GM12878 (cell line): ENCODE data around the gene SERPINA4. TPM values are rescaled to one million over a fixed set of nuclear protein-coding genes. Genes with fewer than 3 reads are reported as not detected.
"Not testable (repeated sequence)": the region's sequence is repeated elsewhere in the genome, so short reads cannot be mapped to it uniquely, and the experiment has no call there.

Source experiments
- ATAC-seq: fragments of 200-7000 bp; cut with Tn5 transposase; 3 replicates; pipeline ENCODE4 v1.9.1; 2020; ENCODE audit warnings: mild to moderate bottlenecking, moderate library complexity
- BruUV-seq: library from RNA; stranded (reverse); fragments of 400-500 nt; replicated peaks from 2 replicates; lab custom pipeline; 2021; lab: Mats Ljungman, UMichigan
- CTCF ChIA-PET: fragments of 300-600 bp; sonication (Branson Sonifier 250); formaldehyde crosslinking; extraction: SDS; loops from one replicate; lab custom pipeline; 2021; ENCODE audit warnings: inconsistent platforms; lab: Yijun Ruan, JAX
- POLR2A ChIA-PET: fragments of 350-600 bp; formaldehyde crosslinking; extraction: SDS; loops from one replicate; lab custom pipeline; 2021; ENCODE audit warnings: inconsistent platforms; lab: Charles Lee
- RAD21 ChIA-PET: fragments of 300-600 bp; sonication (Branson Sonifier 250); formaldehyde crosslinking; loops from one replicate; lab custom pipeline; 2023; ENCODE audit warnings: antibody characterized with exemption; ENCODE audit not compliant: unreplicated experiment; lab: Charles Lee
- SMC1A ChIA-PET: fragments of 300-600 bp; sonication (Branson Sonifier 250); formaldehyde crosslinking; loops from one replicate; lab custom pipeline; 2023; ENCODE audit not compliant: unreplicated experiment, uncharacterized antibody; lab: Charles Lee
- DNase-seq: peaks from one replicate; pipeline ENCODE4 v3.0.0-alpha.2; 2011; ENCODE audit warnings: low read depth, low spot score
- FAIRE-seq: peaks from 3 replicates; lab custom pipeline; 2011; peaks lifted over from hg19 to GRCh38; lab: Jason Lieb, UNC
- H2AFZ ChIP-seq: 2 replicates; pipeline ENCODE4 v1.6.0; 2011; ENCODE audit warnings: low read depth, low read length, control low read depth; ENCODE audit not compliant: control insufficient read depth
- H3K27ac ChIP-seq: 2 replicates; pipeline ENCODE4 v1.5.1; 2011; ENCODE audit warnings: control low read depth; ENCODE audit not compliant: control insufficient read depth, insufficient read depth
- H3K27me3 ChIP-seq, 2 experiments: replicated peaks in 1 of 2; 2 replicates each; pipeline versions ENCODE4 v1.6.0 to v1.6.1; 2011; ENCODE audit warnings: low read length in 1 of 2; ENCODE audit not compliant: control insufficient read depth in 2 of 2, insufficient read depth in 2 of 2
- H3K36me3 ChIP-seq, 2 experiments: 2 replicates each; pipeline ENCODE4 v1.5.1; 2011; ENCODE audit warnings: low read length in 1 of 2; ENCODE audit not compliant: control insufficient read depth in 2 of 2, insufficient read depth in 2 of 2
- H3K4me1 ChIP-seq: 2 replicates; pipeline ENCODE4 v1.6.1; 2011; ENCODE audit warnings: mild to moderate bottlenecking, low read length, moderate library complexity, mixed read lengths; ENCODE audit not compliant: control insufficient read depth, insufficient read depth
- H3K4me2 ChIP-seq: 2 replicates; pipeline ENCODE4 v1.6.0; 2011; ENCODE audit warnings: control low read depth; ENCODE audit not compliant: control insufficient read depth, insufficient read depth
- H3K4me3 ChIP-seq: fragments of 200-600 bp; sonication (generic); 2 replicates; pipeline ENCODE4 v1.5.1; 2016
- H3K79me2 ChIP-seq: 2 replicates; pipeline ENCODE4 v1.6.0; 2011; ENCODE audit warnings: low read length; ENCODE audit not compliant: control insufficient read depth, insufficient read depth
- H3K9ac ChIP-seq: 2 replicates; pipeline ENCODE4 v1.8.0; 2011; ENCODE audit warnings: low read length, control low read depth, mixed read lengths; ENCODE audit not compliant: control insufficient read depth, insufficient read depth
- H3K9me3 ChIP-seq: replicated peaks from 3 replicates; pipeline ENCODE4 v1.5.1; 2011; ENCODE audit warnings: mild to moderate bottlenecking, low read length; ENCODE audit not compliant: control insufficient read depth, insufficient read depth
- H4K20me1 ChIP-seq: 2 replicates; pipeline ENCODE4 v1.6.0; 2011; ENCODE audit not compliant: control insufficient read depth, insufficient read depth
- IKZF1 ChIP-seq: fragments of 450-650 bp; conservative IDR thresholded peaks from 2 replicates; pipeline ENCODE4 v1.6.1; 2017; ENCODE audit warnings: antibody characterized with exemption, mild to moderate bottlenecking
- IRF4 ChIP-seq: IDR thresholded peaks from 2 replicates; pipeline ENCODE4 v1.6.1; 2011; ENCODE audit warnings: low read depth, low read length
- KAT2A ChIP-seq: conservative IDR thresholded peaks from 2 replicates; pipeline ENCODE4 v1.6.1; 2011; ENCODE audit warnings: low read depth, low read length; ENCODE audit not compliant: control insufficient read depth
- POU2F2 ChIP-seq: IDR thresholded peaks from 3 replicates; pipeline ENCODE4 v1.6.1; 2011; ENCODE audit warnings: low read depth, mild to moderate bottlenecking, low read length, borderline replicate concordance
- RAD21 ChIP-seq: IDR thresholded peaks from 2 replicates; pipeline ENCODE4 v1.6.1; 2011; ENCODE audit warnings: mild to moderate bottlenecking, low read depth, low read length, moderate library complexity; ENCODE audit not compliant: insufficient read depth
- SIX5 ChIP-seq: IDR thresholded peaks from 2 replicates; pipeline ENCODE4 v1.6.1; 2011; ENCODE audit warnings: mild to moderate bottlenecking, low read depth, low read length, moderate library complexity; ENCODE audit not compliant: severe bottlenecking
- TBL1XR1 ChIP-seq: IDR thresholded peaks from 2 replicates; pipeline ENCODE4 v1.6.1; 2012; ENCODE audit warnings: low read depth, low read length, improper control_type of control experiment
- WGBS: methylation state at CpG from one replicate; pipeline ENCODE4 v1.1.6; 2016; ENCODE audit warnings: low lambda C conversion rate; ENCODE audit not compliant: insufficient replicate concordance, insufficient coverage; ENCODE audit errors: missing lambda C conversion rate; 5-methylcytosine and 5-hydroxymethylcytosine counted together
- in situ Hi-C: fragments of 300-500 bp; cut with MboI; formaldehyde crosslinking; loops from 9 replicates; pipeline ENCODE4 v1.14.3; 2018; ENCODE audit warnings: mixed read lengths
- intact Hi-C: fragments of 100-400 bp; cut with micrococcal nuclease; formaldehyde crosslinking; loops from one replicate; pipeline ENCODE4 v1.14.2; 2022; ENCODE audit not compliant: unreplicated experiment
- polyA plus RNA-seq, 11 experiments: library from polyadenylated mRNA; depleted of rRNA in 4 of 11; unstranded in 6 of 11; stranded (reverse) in 5 of 11; fragments of >200 nt; fragmentation: Nextera tagmentation in 4 of 11; fragmentation: Illumina TruSeq in 1 of 11; extraction: Ambion mirVana in 4 of 11; extraction: Trizol in 1 of 11; gene quantifications; 1 replicate in 1 of 11; 2 replicates in 10 of 11; pipeline versions ENCODE4 v1.2.1 to v1.2.3, GENCODE V29; 2011 to 2016; ENCODE audit warnings: inconsistent platforms in 2 of 11, missing spikeins in 2 of 11, low read depth in 1 of 11
- total RNA-seq, 4 experiments: library from RNA; depleted of rRNA in 3 of 4; stranded (reverse); fragments of >200 nt in 3 of 4; fragmentation: Illumina TruSeq in 1 of 4; extraction: Trizol in 1 of 4; gene quantifications; 2 replicates each; pipeline versions ENCODE4 v1.2.1 to v1.2.3, GENCODE V29; 2013 to 2021

Gene SERPINA4
- total and polyA plus RNA-seq, 10 of the 15 experiments (the other 5 are each of a cell fraction or from before 2014, with no cell fraction given): 0.13 TPM; not detected in 9

GRCh38 chr14:94605361-94605760, 44.1 kb downstream of the SERPINA4 start:
- H3K36me3 ChIP-seq: no peaks in the 10 kb centered on the region
- TF ChIP-seq SIX5: no peak
- TF ChIP-seq POU2F2: no peak
- no peak for TF ChIP-seq IRF4
- TF ChIP-seq TBL1XR1: no peak
- TF ChIP-seq IKZF1: no peak
- TF ChIP-seq RAD21: no peak
- TF ChIP-seq KAT2A: no peak
- WGBS: 45% methylated on average over 3 of the region's 3 CpGs
- CTCF ChIA-PET: no interaction called here
- FAIRE-seq: no peak
- intact Hi-C loops (no loop called here), in situ Hi-C loops (no loop called here)
- SMC1A ChIA-PET: interaction anchor here (0.6 kb wide), 1 partner anchor 305 kb away, joined by 3 read pairs; no protein-coding TSS in a partner anchor
- H3K27ac ChIP-seq: no peak overlapping the region
- DNase-seq: no peak
- H3K79me2 ChIP-seq: no peaks in the 10 kb centered on the region
- RAD21 ChIA-PET: no interaction called here
- no peaks in the 10 kb centered on the region; a peak in 2 of 4 replicates for H3K27me3 ChIP-seq
- H2AFZ ChIP-seq: no peak overlapping the region
- no peak overlapping the region for H3K4me2 ChIP-seq
- H3K9me3 ChIP-seq: no peaks in the 10 kb centered on the region
- POLR2A ChIA-PET: no interaction called here
- no peak overlapping the region for H3K4me3 ChIP-seq
- BruUV-seq: no TSS peak
- H4K20me1 ChIP-seq: no peaks in the 10 kb centered on the region
- ATAC-seq: no peak
- H3K9ac ChIP-seq: no peak overlapping the region
- no peaks in the 10 kb centered on the region for H3K4me1 ChIP-seq

GRCh38 chr14:94608966-94609365, 47.7 kb downstream of the SERPINA4 start:
- H3K9me3 ChIP-seq, H3K4me3 ChIP-seq, H3K79me2 ChIP-seq, H3K4me1 ChIP-seq, H2AFZ ChIP-seq, ATAC-seq, FAIRE-seq, H3K27ac ChIP-seq, SMC1A ChIA-PET, CTCF ChIA-PET, H3K4me2 ChIP-seq, RAD21 ChIA-PET, POLR2A ChIA-PET, H3K36me3 ChIP-seq, DNase-seq, intact Hi-C loops, H4K20me1 ChIP-seq, in situ Hi-C loops, BruUV-seq, H3K27me3 ChIP-seq, H3K9ac ChIP-seq: not testable (repeated sequence)
- 25% methylated on average over 1 of the region's 1 CpG for WGBS
